Fibroblast of skin of left biceps (primary cell): ENCODE results near the gene CLTCL1.

Source experiments
- DNase-seq, 2 experiments: peaks; one replicate each; pipeline ENCODE4 v3.0.0-alpha.2; 2013; ENCODE audit warnings: low read depth in 2 of 2

The CLTCL1 gene

GRCh38 chr22:19131685-19132015 lies 159.9 kb downstream of the CLTCL1 start:
- no peak for DNase-seq

- DNase-seq: no peak
Measured at GRCh38 chr22:19130959-19131684, 160.4 kb downstream of the CLTCL1 start, which contains the start of gene TSSK2. TSSK2 (plus strand) TSS chr22:19131308; CDS start chr22:19131400, 92 bp downstream.

- no peak for DNase-seq
Measured at GRCh38 chr22:19129871-19130270, 161.6 kb downstream of the CLTCL1 start.
